Small intestine (tissue), 16 donors: ENCODE results near the gene IL13RA2. TPM values are rescaled to one million over a fixed set of nuclear protein-coding genes. Genes with fewer than 3 reads are reported as not detected.

Source experiments
- DNase-seq, 2 donors: peaks; one replicate each; pipeline versions ENCODE4 v3.0.0 to v3.0.0-alpha.2; 2013
- FAIRE-seq: peaks from 2 replicates; lab custom pipeline; 2012; peaks lifted over from hg19 to GRCh38; lab: Jason Lieb, UNC
- H3K27ac ChIP-seq, 3 donors: one replicate each; pipeline ENCODE4 v1.5.1; 2013; ENCODE audit warnings: low read length in 2 of 3, mild to moderate bottlenecking in 2 of 3, control low read depth in 1 of 3, inconsistent platforms in 1 of 3, low read depth in 1 of 3, moderate library complexity in 1 of 3
- H3K27me3 ChIP-seq, 3 donors: one replicate each; pipeline ENCODE4 v1.6.1; 2013; ENCODE audit warnings: low read length in 3 of 3, inconsistent platforms in 1 of 3; ENCODE audit not compliant: control insufficient read depth in 3 of 3, insufficient read depth in 3 of 3
- H3K36me3 ChIP-seq, 3 donors: one replicate each; pipeline ENCODE4 v1.6.1; 2013; ENCODE audit warnings: low read length in 3 of 3, inconsistent platforms in 1 of 3, low read depth in 1 of 3, mild to moderate bottlenecking in 1 of 3, moderate library complexity in 1 of 3; ENCODE audit not compliant: control insufficient read depth in 3 of 3, insufficient read depth in 2 of 3
- H3K4me1 ChIP-seq, 3 donors: one replicate each; pipeline ENCODE4 v1.6.1; 2013; ENCODE audit warnings: low read length in 2 of 3, inconsistent platforms in 1 of 3, low read depth in 1 of 3, mild to moderate bottlenecking in 1 of 3, moderate library complexity in 1 of 3; ENCODE audit not compliant: control insufficient read depth in 3 of 3, insufficient read depth in 2 of 3
- H3K4me3 ChIP-seq, 3 donors: one replicate each; pipeline ENCODE4 v1.5.1; 2013; ENCODE audit warnings: low read length in 3 of 3, control low read depth in 1 of 3, inconsistent platforms in 1 of 3, low read depth in 1 of 3, mild to moderate bottlenecking in 1 of 3, moderate library complexity in 1 of 3
- H3K9me3 ChIP-seq, 2 donors: one replicate each; pipeline ENCODE4 v1.6.1; 2013; ENCODE audit warnings: low read depth in 1 of 2, low read length in 1 of 2; ENCODE audit not compliant: control insufficient read depth in 2 of 2, insufficient read depth in 1 of 2
- WGBS, 3 donors: extraction: QIAGEN DNeasy Blood & Tissue Kit; methylation state at CpG; one replicate each; pipeline ENCODE4 v1.1.7; 2013; 5-methylcytosine and 5-hydroxymethylcytosine counted together
- long read RNA-seq, 10 donors: transcript quantifications; one replicate each; lab custom pipeline, GENCODE V29; 2026
- polyA plus RNA-seq, 4 donors: library from polyadenylated mRNA; stranded (reverse) in 3 of 4; unstranded in 1 of 4; fragments of 200-250 nt in 3 of 4; fragments of 120-200 nt in 1 of 4; gene quantifications; one replicate each; pipeline versions ENCODE4 v1.2.1 to v1.2.3, GENCODE V29; 2013
- donor health status: healthy with polysubstance abuse.
- donor health status: control.
- donor health status: control.
- donor health status: Bipolar disorder and iron deficiency.
- donor health status: healthy.

Gene IL13RA2, protein sequence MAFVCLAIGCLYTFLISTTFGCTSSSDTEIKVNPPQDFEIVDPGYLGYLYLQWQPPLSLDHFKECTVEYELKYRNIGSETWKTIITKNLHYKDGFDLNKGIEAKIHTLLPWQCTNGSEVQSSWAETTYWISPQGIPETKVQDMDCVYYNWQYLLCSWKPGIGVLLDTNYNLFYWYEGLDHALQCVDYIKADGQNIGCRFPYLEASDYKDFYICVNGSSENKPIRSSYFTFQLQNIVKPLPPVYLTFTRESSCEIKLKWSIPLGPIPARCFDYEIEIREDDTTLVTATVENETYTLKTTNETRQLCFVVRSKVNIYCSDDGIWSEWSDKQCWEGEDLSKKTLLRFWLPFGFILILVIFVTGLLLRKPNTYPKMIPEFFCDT
- polyA plus RNA-seq = under 1 TPM in 2 of 4 donors, not detected in 2; 0.06 to 0.46 TPM
- long read RNA-seq, donor 1 = 0 reads
- long read RNA-seq, donor 2 = 0 reads
- long read RNA-seq, donor 3 = 0 reads
- long read RNA-seq, donor 4 = 0 reads
- long read RNA-seq, donor 5 = 0 reads
- long read RNA-seq, donor 6 = 0 reads
- long read RNA-seq, donor 7 = 0 reads
- long read RNA-seq, donor 8 = 0 reads
- long read RNA-seq, donor 9 = 0 reads
- long read RNA-seq, donor 10 = 0 reads

DNA sequence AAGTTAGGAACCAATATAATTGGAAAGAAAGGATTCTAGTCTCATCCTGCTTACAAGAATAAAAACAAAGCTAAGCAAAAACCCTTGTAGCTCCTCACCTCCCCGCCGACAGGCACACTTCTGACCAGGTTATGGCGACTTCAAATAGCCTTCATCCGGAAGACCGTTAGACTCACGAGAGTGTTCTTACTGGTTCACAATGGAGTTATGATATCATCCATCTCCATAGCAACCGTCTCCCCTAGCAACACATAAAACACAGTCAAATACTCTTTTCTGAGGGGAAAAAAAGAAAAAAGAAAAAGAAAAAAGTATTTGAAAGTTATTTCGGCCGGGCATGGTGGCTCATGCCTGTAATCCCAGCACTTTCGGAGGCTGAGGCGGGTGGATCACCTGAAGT, at the start of gene IL13RA2:
TSS of gene IL13RA2 (minus strand) at position 162 of the 400 bp plus-strand sequence. CDS start 347 bp downstream, outside the sequence.
- Histone ChIP-seq H3K4me1 (no peaks in the 10 kb centered on the region), H3K9me3 (no peaks in the 10 kb centered on the region), H3K4me3 (no peak within 1 kb of the TSS), H3K36me3 (no peaks in the 10 kb centered on the region), H3K27me3 (no peaks in the 10 kb centered on the region), H3K27ac (no peak within 1 kb of the TSS)
- 70 to 86% (median 74%) methylated on average over 11 of the region's 11 CpGs for WGBS, 3 donors
- no peak for FAIRE-seq
- no peak for DNase-seq

DNA sequence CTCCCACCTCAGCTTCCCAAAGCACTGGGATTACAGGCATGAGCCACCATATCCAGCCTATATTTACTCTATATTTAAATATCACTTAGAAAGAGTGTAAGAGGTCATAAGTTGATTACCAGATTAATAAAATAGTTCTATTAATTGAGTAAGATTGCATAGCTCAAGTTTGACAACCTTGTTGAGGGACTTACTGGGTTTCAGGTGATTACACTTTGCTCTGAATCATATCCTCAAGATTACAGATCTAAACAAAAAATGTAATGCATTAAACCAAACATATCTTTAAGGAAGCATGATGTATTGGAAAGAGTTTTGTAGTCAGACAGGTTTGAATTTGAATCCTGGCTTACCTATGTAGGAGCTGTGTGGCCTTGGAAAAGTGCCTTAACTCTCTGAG, 47.9 kb upstream of the IL13RA2 start:
- no peaks in the 10 kb centered on the region for H3K4me1 ChIP-seq
- H3K27me3 ChIP-seq = no peaks in the 10 kb centered on the region
- H3K27ac ChIP-seq = no peak overlapping the region
- peaks cover 0 to 2% of the 10 kb centered on the region in 2 donors for H3K9me3 ChIP-seq
- FAIRE-seq (no peak), DNase-seq (no peak)
- H3K4me3 ChIP-seq = no peak overlapping the region
- H3K36me3 ChIP-seq = no peaks in the 10 kb centered on the region

- peaks cover 0 to 2% of the 10 kb centered on the region in 2 donors for H3K9me3 ChIP-seq
- DNase-seq (no peak), FAIRE-seq (no peak)
- H3K36me3 ChIP-seq = no peaks in the 10 kb centered on the region
- H3K4me1 ChIP-seq = no peaks in the 10 kb centered on the region
- H3K4me3 ChIP-seq = no peak overlapping the region
- no peaks in the 10 kb centered on the region for H3K27me3 ChIP-seq
- WGBS, 3 donors = 19 to 34% (median 24%) methylated on average over 2 of the region's 2 CpGs
- no peak overlapping the region for H3K27ac ChIP-seq
Observed at GRCh38 chrX:115060013-115060412, 42.6 kb upstream of the IL13RA2 start.

- no peak overlapping the region for H3K4me3 ChIP-seq
- no peak overlapping the region for H3K27ac ChIP-seq
- 60 to 87% (median 75%) methylated on average over 3 of the region's 3 CpGs for WGBS, 3 donors
- FAIRE-seq = no peak
- no peaks in the 10 kb centered on the region for H3K4me1 ChIP-seq
- H3K27me3 ChIP-seq = no peaks in the 10 kb centered on the region
- DNase-seq = peak; percentile 1 to 24
- peaks cover 0 to 2% of the 10 kb centered on the region in 2 donors for H3K9me3 ChIP-seq
- no peaks in the 10 kb centered on the region for H3K36me3 ChIP-seq
Observed at GRCh38 chrX:115058276-115058675, 40.9 kb upstream of the IL13RA2 start.

DNA sequence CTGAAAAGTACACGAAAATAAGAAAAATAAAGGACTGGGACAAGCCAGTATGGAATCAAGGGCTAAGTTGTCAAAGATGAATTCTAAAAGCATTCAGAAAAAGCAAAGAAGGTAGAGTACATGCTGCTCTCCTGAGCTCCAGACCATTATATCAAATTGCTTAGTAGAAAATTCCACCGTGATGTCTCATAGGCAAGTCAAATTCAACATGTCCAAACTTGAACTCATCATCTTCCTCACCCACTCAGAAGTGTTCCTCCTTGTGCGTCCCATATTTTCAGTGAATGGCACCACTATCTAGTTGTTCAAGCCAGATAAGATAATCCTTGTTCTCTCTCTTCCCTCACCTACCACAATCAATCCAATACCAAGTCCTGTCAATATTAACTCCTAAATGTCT, 37.5 kb upstream of the IL13RA2 start:
- WGBS, 3 donors = 68 to 82% (median 75%) methylated on average over 3 of the region's 3 CpGs
- Histone ChIP-seq H3K4me1 (no peaks in the 10 kb centered on the region), H3K4me3 (no peak overlapping the region), H3K36me3 (no peaks in the 10 kb centered on the region), H3K9me3 (no peaks in the 10 kb centered on the region), H3K27ac (no peak overlapping the region), H3K27me3 (no peaks in the 10 kb centered on the region)
- DNase-seq (no peak), FAIRE-seq (no peak)

DNA sequence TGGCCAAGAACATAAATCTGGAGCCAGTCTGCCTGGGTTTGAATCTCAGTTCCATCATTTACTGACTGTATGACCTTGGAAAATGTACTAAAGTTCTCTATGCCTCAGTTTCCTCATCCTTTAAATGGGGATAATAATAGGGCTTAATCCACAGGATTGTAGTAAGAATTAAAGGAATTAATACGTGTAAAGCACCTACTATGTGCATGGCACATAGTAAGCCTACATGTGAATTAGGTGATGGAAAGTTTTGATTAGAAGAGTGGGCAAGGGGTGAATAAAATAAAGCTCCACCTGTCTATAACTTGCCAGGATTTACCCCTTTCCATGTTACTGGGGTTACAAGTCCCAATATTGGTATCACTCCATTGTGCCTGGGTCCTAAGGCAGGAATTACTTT, 35.8 kb upstream of the IL13RA2 start:
- no peak overlapping the region for H3K4me3 ChIP-seq
- FAIRE-seq (no peak), DNase-seq (no peak)
- H3K27me3 ChIP-seq = no peaks in the 10 kb centered on the region
- H3K4me1 ChIP-seq = no peaks in the 10 kb centered on the region
- no peaks in the 10 kb centered on the region for H3K36me3 ChIP-seq
- WGBS, 3 donors = 17 to 62% (median 20%) methylated on average over 1 of the region's 1 CpG
- no peaks in the 10 kb centered on the region for H3K9me3 ChIP-seq
- no peak overlapping the region for H3K27ac ChIP-seq

- FAIRE-seq (no peak), DNase-seq (no peak)
- Histone ChIP-seq H3K36me3 (no peaks in the 10 kb centered on the region), H3K9me3 (no peaks in the 10 kb centered on the region), H3K27me3 (no peaks in the 10 kb centered on the region), H3K4me3 (no peak overlapping the region), H3K27ac (no peak overlapping the region), H3K4me1 (no peaks in the 10 kb centered on the region)
Observed at GRCh38 chrX:115047715-115048114, 30.3 kb upstream of the IL13RA2 start.

DNA sequence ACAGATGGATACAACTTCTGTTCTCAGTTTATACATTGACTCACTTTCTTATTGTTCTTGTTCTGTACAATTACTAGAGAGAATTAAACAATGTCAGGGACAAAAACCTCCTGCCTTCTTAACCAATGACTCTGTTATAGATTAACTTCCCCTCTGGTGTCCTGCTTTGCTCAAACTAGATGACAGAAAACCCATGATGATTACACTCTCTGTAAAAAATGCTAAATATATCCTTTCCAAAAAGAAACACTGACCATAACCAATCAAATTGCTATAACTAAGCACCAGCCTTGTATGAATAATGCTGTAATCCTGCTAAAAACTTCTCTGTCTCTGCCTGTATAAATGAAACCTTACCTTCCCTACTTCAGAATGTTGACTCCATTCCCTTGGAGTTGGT, 29.8 kb upstream of the IL13RA2 start:
- Histone ChIP-seq H3K4me1 (no peaks in the 10 kb centered on the region), H3K9me3 (no peaks in the 10 kb centered on the region), H3K36me3 (no peaks in the 10 kb centered on the region), H3K27me3 (no peaks in the 10 kb centered on the region), H3K4me3 (no peak overlapping the region), H3K27ac (no peak overlapping the region)
- FAIRE-seq (no peak), DNase-seq (no peak)
